ENCODE results near the gene PLSCR1.

Gene PLSCR1

GRCh38 chr3:146470425-146470990 is 73.9 kb downstream of the PLSCR1 start:
- H3F3A ChIP-seq (ENCODE audit: insufficient read depth, low read length) = 0 out of 2 replicates have a peak, but pooled peaks cover 3% of the 10 kb centered on the region
- H3K4me3 ChIP-seq (ENCODE audit: low read depth, low read length, poor library complexity, severe bottlenecking) = peak overlapping the region; percentile 65
- no peak overlapping the region for H3K27ac ChIP-seq (ENCODE audit: low read depth, low read length, poor library complexity, severe bottlenecking)
- H2AFZ ChIP-seq (ENCODE audit: low read length) = no peak overlapping the region
- H3K4me2 ChIP-seq (ENCODE audit: low read length) = peak overlapping the region; percentile 76; the same call in 1 of the 2 replicates
- H3K4me1 ChIP-seq (ENCODE audit: insufficient read depth, low read length, severe bottlenecking) = peaks cover 21% of the 10 kb centered on the region
- TF ChIP-seq EZH2 (IDR thresholded peaks at IDR 0.05; ENCODE audit: borderline replicate concordance, low read length) (no peak), CTCF (IDR thresholded peaks at IDR 0.05; ENCODE audit: low read length) (no peak)
- no peak overlapping the region for H3K9ac ChIP-seq (ENCODE audit: low read length)
- no peaks in the 10 kb centered on the region for H3K79me2 ChIP-seq (ENCODE audit: insufficient read depth, low read length)
- H3K9me3 ChIP-seq (ENCODE audit: low read length) = no peaks in the 10 kb centered on the region
- H3K27me3 ChIP-seq (ENCODE audit: insufficient read depth, low read length) = no peaks in the 10 kb centered on the region
- H4K20me1 ChIP-seq (ENCODE audit: insufficient read depth, low read length) = no peaks in the 10 kb centered on the region
- H3K36me3 ChIP-seq (ENCODE audit: insufficient read depth, low read length) = no peaks in the 10 kb centered on the region
- no peaks in the 10 kb centered on the region for H3K9me2 ChIP-seq (ENCODE audit: low read depth, low read length)

- no peaks in the 10 kb centered on the region for H3K27me3 ChIP-seq (ENCODE audit: insufficient read depth, low read length)
- no peak for TF ChIP-seq CTCF (IDR thresholded peaks at IDR 0.05; ENCODE audit: low read length)
- TF ChIP-seq EZH2 (IDR thresholded peaks at IDR 0.05; ENCODE audit: borderline replicate concordance, low read length) = no peak
- 0 out of 2 replicates have a peak, but pooled peaks cover 3% of the 10 kb centered on the region for H3F3A ChIP-seq (ENCODE audit: insufficient read depth, low read length)
- no peaks in the 10 kb centered on the region for H3K36me3 ChIP-seq (ENCODE audit: insufficient read depth, low read length)
- H3K4me2 ChIP-seq (ENCODE audit: low read length) = peak within 1 kb of the TSS; percentile 76
- H3K9me3 ChIP-seq (ENCODE audit: low read length) = no peaks in the 10 kb centered on the region
- H3K4me1 ChIP-seq (ENCODE audit: insufficient read depth, low read length, severe bottlenecking) = peaks cover 21% of the 10 kb centered on the region
- no peaks in the 10 kb centered on the region for H3K9me2 ChIP-seq (ENCODE audit: low read depth, low read length)
- peak within 1 kb of the TSS; percentile 53 for H3K27ac ChIP-seq (ENCODE audit: low read depth, low read length, poor library complexity, severe bottlenecking)
- peak within 1 kb of the TSS; percentile 65 for H3K4me3 ChIP-seq (ENCODE audit: low read depth, low read length, poor library complexity, severe bottlenecking)
- no peaks in the 10 kb centered on the region for H3K79me2 ChIP-seq (ENCODE audit: insufficient read depth, low read length)
- H4K20me1 ChIP-seq (ENCODE audit: insufficient read depth, low read length) = no peaks in the 10 kb centered on the region
- peak within 1 kb of the TSS; percentile 90 for H2AFZ ChIP-seq (ENCODE audit: low read length)
- peak within 1 kb of the TSS; percentile 68 for H3K9ac ChIP-seq (ENCODE audit: low read length)
These were observed 75.0 kb downstream of the PLSCR1 start, which contains the start of gene PLSCR2 for GRCh38 chr3:146469150-146470017. Gene PLSCR2, minus strand, starts transcription at chr3:146469561. Its CDS starts 9,657 bp downstream, at chr3:146459904.

- H3K79me2 ChIP-seq (ENCODE audit: insufficient read depth, low read length) = no peaks in the 10 kb centered on the region
- peak overlapping the region; percentile 76 for H3K4me2 ChIP-seq (ENCODE audit: low read length)
- H3K9ac ChIP-seq (ENCODE audit: low read length) = peak overlapping the region; percentile 68; the same call in 1 of the 2 replicates
- H3K9me2 ChIP-seq (ENCODE audit: low read depth, low read length) = no peaks in the 10 kb centered on the region
- 0 out of 2 replicates have a peak, but pooled peaks cover 3% of the 10 kb centered on the region for H3F3A ChIP-seq (ENCODE audit: insufficient read depth, low read length)
- H3K27ac ChIP-seq (ENCODE audit: low read depth, low read length, poor library complexity, severe bottlenecking) = peak overlapping the region; percentile 53
- no peaks in the 10 kb centered on the region for H4K20me1 ChIP-seq (ENCODE audit: insufficient read depth, low read length)
- H3K27me3 ChIP-seq (ENCODE audit: insufficient read depth, low read length) = no peaks in the 10 kb centered on the region
- H3K4me1 ChIP-seq (ENCODE audit: insufficient read depth, low read length, severe bottlenecking) = peaks cover 21% of the 10 kb centered on the region
- H2AFZ ChIP-seq (ENCODE audit: low read length) = peak overlapping the region; percentile 50
- TF ChIP-seq CTCF (IDR thresholded peaks at IDR 0.05; ENCODE audit: low read length) (no peak), EZH2 (IDR thresholded peaks at IDR 0.05; ENCODE audit: borderline replicate concordance, low read length) (no peak)
- peak overlapping the region; percentile 65 for H3K4me3 ChIP-seq (ENCODE audit: low read depth, low read length, poor library complexity, severe bottlenecking)
- H3K9me3 ChIP-seq (ENCODE audit: low read length) = no peaks in the 10 kb centered on the region
- no peaks in the 10 kb centered on the region for H3K36me3 ChIP-seq (ENCODE audit: insufficient read depth, low read length)
These were observed 75.7 kb downstream of the PLSCR1 start for GRCh38 chr3:146468671-146469149.
